Measurements from ENCODE around the gene CLTA. TPM values are rescaled to one million over a fixed set of nuclear protein-coding genes. Genes with fewer than 3 reads are reported as not detected.
A peak's percentile ranks its signal among the peaks of the same experiment; 100 is the strongest.

CLTA gene
- total RNA-seq, 1 donor from 2014 or later = 199 TPM

DNA sequence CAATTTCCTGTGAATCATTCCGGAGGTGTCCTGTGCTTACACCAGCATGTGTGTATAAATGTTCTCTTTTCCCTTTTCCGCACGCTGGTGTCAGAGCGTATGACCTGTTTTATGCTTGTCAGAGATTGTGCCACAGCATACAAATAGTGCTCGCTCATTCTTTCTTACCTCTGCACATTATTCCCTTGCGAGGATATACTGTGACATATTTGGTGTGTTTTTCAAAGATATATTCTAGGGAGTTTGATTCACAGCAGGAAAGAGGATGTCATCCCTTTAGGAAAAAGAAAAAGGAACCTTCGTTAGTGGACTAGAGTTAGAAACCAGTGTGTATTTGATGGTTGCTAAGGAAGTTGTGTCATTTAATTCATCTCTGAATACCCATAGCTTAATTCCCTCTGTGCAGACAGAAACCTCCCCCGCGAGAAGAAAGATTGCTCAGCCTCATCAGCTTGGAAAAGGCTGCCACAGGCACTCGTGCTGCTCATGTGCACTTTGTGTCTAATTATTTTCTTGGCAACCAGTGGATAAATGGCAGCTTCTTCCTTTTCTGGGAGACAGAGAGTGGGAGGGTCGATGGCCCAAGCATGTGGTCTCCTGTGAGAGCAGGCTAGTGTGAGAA is 36.3 kb upstream of the CLTA start:
- H3K4me1 ChIP-seq = no peaks in the 10 kb centered on the region
- no peaks in the 10 kb centered on the region for H3K79me2 ChIP-seq (ENCODE audit: low read depth)
- no peaks in the 10 kb centered on the region for H3K9me3 ChIP-seq (ENCODE audit: low read depth)
- Mint-ChIP-seq H3K27ac (peak overlapping the region; percentile 76), H3K36me3 (peaks cover 4% of the 10 kb centered on the region), H3K9me3 (peaks cover 16% of the 10 kb centered on the region), H3K27me3 (ENCODE audit: insufficient read depth, low read depth) (peaks cover 2% of the 10 kb centered on the region), H3K4me3 (peak overlapping the region; percentile 36), H3K4me1 (peaks cover 18% of the 10 kb centered on the region)
- H4K20me1 ChIP-seq (ENCODE audit: low read depth) = no peaks in the 10 kb centered on the region
- H3K4me2 ChIP-seq = no peak overlapping the region
- H3K36me3 ChIP-seq = no peaks in the 10 kb centered on the region
- peak overlapping the region; percentile 27 for H2AFZ ChIP-seq (replicated peaks)
- H3K9ac ChIP-seq = no peak overlapping the region
- DNase-seq (ENCODE audit: low spot score) = no peak
- TF ChIP-seq EZH2phosphoT487 (IDR thresholded peaks at IDR 0.05) = no peak
- TF ChIP-seq, protein P1, sequence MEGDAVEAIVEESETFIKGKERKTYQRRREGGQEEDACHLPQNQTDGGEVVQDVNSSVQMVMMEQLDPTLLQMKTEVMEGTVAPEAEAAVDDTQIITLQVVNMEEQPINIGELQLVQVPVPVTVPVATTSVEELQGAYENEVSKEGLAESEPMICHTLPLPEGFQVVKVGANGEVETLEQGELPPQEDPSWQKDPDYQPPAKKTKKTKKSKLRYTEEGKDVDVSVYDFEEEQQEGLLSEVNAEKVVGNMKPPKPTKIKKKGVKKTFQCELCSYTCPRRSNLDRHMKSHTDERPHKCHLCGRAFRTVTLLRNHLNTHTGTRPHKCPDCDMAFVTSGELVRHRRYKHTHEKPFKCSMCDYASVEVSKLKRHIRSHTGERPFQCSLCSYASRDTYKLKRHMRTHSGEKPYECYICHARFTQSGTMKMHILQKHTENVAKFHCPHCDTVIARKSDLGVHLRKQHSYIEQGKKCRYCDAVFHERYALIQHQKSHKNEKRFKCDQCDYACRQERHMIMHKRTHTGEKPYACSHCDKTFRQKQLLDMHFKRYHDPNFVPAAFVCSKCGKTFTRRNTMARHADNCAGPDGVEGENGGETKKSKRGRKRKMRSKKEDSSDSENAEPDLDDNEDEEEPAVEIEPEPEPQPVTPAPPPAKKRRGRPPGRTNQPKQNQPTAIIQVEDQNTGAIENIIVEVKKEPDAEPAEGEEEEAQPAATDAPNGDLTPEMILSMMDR (IDR thresholded peaks at IDR 0.05) = no peak
- TF ChIP-seq EZH2 (IDR thresholded peaks at IDR 0.05) = no peak
- no peak overlapping the region for H3K27ac ChIP-seq
- peaks cover 5% of the 10 kb centered on the region for H3F3A ChIP-seq (ENCODE audit: low read depth)
- no peaks in the 10 kb centered on the region for H3K27me3 ChIP-seq
- H3K4me3 ChIP-seq = no peak overlapping the region

DNA sequence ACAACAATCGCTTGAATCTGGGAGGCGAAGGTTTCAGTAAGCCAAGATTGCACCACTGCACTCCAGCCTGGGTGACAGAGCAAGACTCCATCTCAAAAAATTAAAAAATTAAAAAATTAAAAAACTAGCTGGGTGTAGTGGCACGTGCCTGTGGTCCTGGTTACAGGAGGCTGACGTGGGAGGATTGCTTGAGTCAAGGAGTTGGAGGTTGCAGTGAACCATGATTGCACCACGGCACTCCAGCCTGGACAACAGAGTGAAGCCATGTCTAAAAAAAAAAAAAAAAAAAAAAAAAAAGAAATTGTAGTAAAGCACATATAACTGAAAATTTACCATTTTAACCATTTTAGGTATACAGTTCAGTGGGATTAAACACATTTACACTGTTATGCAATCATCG is 34.6 kb upstream of the CLTA start:
- H3K9me3 ChIP-seq (ENCODE audit: low read depth) = no peaks in the 10 kb centered on the region
- no peak overlapping the region for H3K4me2 ChIP-seq
- no peaks in the 10 kb centered on the region for H3K36me3 ChIP-seq
- no peak overlapping the region for H2AFZ ChIP-seq (replicated peaks)
- no peaks in the 10 kb centered on the region for H3K4me1 ChIP-seq
- peaks cover 24% of the 10 kb centered on the region for H3K4me1 Mint-ChIP-seq
- peaks cover 16% of the 10 kb centered on the region for H3K9me3 Mint-ChIP-seq
- H3K27ac ChIP-seq = no peak overlapping the region
- no peaks in the 10 kb centered on the region for H3K27me3 ChIP-seq
- peaks cover 4% of the 10 kb centered on the region for H3K36me3 Mint-ChIP-seq
- no peaks in the 10 kb centered on the region for H4K20me1 ChIP-seq (ENCODE audit: low read depth)
- no peak overlapping the region for H3K27ac Mint-ChIP-seq
- no peak overlapping the region for H3K4me3 ChIP-seq
- TF ChIP-seq, protein P1 (IDR thresholded peaks at IDR 0.05) = no peak
- TF ChIP-seq EZH2 (IDR thresholded peaks at IDR 0.05) (no peak), EZH2phosphoT487 (IDR thresholded peaks at IDR 0.05) (no peak)
- H3K4me3 Mint-ChIP-seq = no peak overlapping the region
- no peaks in the 10 kb centered on the region for H3K79me2 ChIP-seq (ENCODE audit: low read depth)
- H3K27me3 Mint-ChIP-seq (ENCODE audit: insufficient read depth, low read depth) = peaks cover 2% of the 10 kb centered on the region
- H3F3A ChIP-seq (ENCODE audit: low read depth) = peaks cover 5% of the 10 kb centered on the region
- no peak for DNase-seq (ENCODE audit: low spot score)
- no peak overlapping the region for H3K9ac ChIP-seq

DNA sequence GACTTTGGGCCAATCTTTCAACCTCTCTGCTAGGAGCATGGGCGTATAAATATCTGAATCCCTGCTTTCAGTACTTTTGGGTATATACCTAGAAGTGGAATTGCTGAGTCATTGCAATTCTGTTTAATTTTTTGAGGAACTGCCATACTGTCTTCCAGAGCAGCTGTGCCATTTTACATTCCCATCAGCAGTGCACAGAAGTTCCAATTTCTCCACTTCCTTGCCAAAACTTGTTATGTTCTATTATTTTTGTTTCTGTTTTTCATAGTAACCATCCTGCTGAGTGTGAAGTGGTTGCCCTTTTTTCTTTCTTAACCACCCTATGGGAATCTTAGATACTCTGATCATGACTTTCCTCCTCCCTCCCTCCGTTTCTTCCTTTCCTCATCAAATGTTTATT is 32.6 kb upstream of the CLTA start:
- no peak for DNase-seq (ENCODE audit: low spot score)
- Histone ChIP-seq H3K27me3 (no peaks in the 10 kb centered on the region), H3K9me3 (ENCODE audit: low read depth) (no peaks in the 10 kb centered on the region), H3K36me3 (no peaks in the 10 kb centered on the region), H3K79me2 (ENCODE audit: low read depth) (no peaks in the 10 kb centered on the region), H3K4me2 (no peak overlapping the region), H3F3A (ENCODE audit: low read depth) (peaks cover 16% of the 10 kb centered on the region), H4K20me1 (ENCODE audit: low read depth) (no peaks in the 10 kb centered on the region), H3K4me1 (peaks cover 13% of the 10 kb centered on the region), H3K27ac (no peak overlapping the region), H3K9ac (no peak overlapping the region), H2AFZ (replicated peaks) (no peak overlapping the region), H3K4me3 (no peak overlapping the region)
- peaks cover 16% of the 10 kb centered on the region for H3K9me3 Mint-ChIP-seq
- H3K4me3 Mint-ChIP-seq = no peak overlapping the region
- H3K27me3 Mint-ChIP-seq (ENCODE audit: insufficient read depth, low read depth) = peaks cover 2% of the 10 kb centered on the region
- H3K4me1 Mint-ChIP-seq = peaks cover 42% of the 10 kb centered on the region
- H3K36me3 Mint-ChIP-seq = peaks cover 4% of the 10 kb centered on the region
- TF ChIP-seq EZH2phosphoT487 (IDR thresholded peaks at IDR 0.05) (no peak), EZH2 (IDR thresholded peaks at IDR 0.05) (no peak)
- TF ChIP-seq, protein P1 (IDR thresholded peaks at IDR 0.05) = no peak
- no peak overlapping the region for H3K27ac Mint-ChIP-seq
